Measurements from ENCODE around the gene GRIN3B.

DNA sequence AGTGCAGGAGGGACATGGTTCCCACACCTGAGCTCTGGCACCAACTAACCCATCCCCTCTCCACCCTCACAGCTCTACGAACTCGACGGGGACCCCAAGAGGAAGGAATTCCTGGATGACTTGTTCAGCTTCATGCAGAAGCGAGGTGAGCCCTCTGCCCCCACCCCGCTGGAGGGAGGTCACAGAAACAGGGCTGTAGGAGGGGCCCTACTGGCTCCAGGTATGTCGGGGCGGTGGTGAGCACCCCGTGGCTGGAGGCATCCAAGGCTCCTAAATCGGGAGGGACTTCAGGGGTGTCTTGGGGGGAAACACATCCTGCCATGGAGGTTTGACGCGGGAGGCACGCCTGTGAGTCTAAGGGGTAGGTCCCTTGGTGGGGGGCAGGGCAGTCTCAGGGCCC, 40.2 kb upstream of the GRIN3B start:
- TF ChIP-seq, protein P1, sequence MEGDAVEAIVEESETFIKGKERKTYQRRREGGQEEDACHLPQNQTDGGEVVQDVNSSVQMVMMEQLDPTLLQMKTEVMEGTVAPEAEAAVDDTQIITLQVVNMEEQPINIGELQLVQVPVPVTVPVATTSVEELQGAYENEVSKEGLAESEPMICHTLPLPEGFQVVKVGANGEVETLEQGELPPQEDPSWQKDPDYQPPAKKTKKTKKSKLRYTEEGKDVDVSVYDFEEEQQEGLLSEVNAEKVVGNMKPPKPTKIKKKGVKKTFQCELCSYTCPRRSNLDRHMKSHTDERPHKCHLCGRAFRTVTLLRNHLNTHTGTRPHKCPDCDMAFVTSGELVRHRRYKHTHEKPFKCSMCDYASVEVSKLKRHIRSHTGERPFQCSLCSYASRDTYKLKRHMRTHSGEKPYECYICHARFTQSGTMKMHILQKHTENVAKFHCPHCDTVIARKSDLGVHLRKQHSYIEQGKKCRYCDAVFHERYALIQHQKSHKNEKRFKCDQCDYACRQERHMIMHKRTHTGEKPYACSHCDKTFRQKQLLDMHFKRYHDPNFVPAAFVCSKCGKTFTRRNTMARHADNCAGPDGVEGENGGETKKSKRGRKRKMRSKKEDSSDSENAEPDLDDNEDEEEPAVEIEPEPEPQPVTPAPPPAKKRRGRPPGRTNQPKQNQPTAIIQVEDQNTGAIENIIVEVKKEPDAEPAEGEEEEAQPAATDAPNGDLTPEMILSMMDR (IDR thresholded peaks at IDR 0.05), result no peak
- no peak for TF ChIP-seq POLR2A (IDR thresholded peaks at IDR 0.05)

Data from sigmoid colon (tissue), 3 donors.